GM21723 (cell line): ENCODE results near the gene BAHCC1.

Source experiments
- ATAC-seq: cut with Tn5 transposase; IDR thresholded peaks from one replicate; pipeline ENCODE4 v1.9.1; 2021; ENCODE audit warnings: mild to moderate bottlenecking, moderate library complexity; ENCODE audit not compliant: unreplicated experiment

The BAHCC1 gene

DNA sequence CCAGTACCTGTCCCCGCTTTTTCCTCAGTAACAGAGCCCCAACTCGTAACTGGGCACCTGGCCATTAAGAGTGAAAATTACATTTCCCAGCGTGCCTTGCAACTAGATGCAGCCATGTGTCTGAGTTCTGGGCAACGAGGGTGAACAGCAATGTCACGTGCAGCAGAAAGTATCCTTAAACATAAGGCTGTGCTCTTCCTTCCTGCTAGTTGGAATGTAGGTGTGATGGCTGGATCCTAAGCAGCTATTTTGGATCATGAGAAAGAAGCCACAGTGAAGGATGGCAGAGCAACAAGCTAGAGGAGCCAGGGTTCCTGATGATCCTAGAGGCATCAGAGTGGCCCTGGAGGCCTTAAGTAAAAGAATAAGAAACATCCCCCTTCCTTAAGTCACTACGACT is 81.4 kb downstream of the BAHCC1 start:
- no peak for ATAC-seq

DNA sequence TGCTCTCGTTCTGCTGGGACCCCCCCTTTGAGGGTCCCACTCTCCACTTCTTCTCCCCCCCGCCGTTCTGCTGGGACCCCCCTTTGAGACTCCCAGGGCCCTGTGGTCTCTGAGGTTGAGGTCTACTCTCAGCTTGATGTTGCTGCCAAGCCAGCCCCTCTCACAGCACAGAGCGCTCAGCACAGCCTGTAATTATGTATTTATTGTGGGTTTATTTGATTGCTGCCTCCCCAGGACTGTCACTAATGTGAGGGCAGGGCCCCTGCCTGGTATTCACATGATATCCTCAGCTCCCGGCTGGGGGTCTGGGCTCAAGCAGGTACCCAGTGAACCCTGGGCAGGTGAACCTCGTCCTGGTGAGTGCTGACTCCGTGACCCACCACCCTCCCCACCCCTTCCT is 81.9 kb downstream of the BAHCC1 start:
- ATAC-seq = no peak

DNA sequence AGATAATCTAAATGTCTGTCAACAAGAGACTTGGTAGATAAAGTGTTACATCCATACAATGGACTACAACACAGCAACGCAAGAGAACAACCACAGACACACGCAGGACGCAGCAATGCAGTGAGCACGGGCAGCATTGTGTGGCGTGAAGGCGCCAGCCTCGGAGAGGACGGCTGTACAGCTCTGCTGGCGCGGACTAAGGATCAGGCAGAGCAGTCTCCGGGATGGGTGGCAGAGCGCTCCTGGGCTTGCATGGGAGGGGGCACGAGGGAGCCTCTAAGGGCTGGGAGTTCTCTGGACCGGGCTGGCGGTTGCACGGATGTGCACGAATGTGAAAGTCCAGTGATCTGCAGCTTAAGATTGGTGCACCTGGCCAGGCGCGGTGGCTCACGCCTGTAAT is 82.9 kb downstream of the BAHCC1 start:
- no peak for ATAC-seq

DNA sequence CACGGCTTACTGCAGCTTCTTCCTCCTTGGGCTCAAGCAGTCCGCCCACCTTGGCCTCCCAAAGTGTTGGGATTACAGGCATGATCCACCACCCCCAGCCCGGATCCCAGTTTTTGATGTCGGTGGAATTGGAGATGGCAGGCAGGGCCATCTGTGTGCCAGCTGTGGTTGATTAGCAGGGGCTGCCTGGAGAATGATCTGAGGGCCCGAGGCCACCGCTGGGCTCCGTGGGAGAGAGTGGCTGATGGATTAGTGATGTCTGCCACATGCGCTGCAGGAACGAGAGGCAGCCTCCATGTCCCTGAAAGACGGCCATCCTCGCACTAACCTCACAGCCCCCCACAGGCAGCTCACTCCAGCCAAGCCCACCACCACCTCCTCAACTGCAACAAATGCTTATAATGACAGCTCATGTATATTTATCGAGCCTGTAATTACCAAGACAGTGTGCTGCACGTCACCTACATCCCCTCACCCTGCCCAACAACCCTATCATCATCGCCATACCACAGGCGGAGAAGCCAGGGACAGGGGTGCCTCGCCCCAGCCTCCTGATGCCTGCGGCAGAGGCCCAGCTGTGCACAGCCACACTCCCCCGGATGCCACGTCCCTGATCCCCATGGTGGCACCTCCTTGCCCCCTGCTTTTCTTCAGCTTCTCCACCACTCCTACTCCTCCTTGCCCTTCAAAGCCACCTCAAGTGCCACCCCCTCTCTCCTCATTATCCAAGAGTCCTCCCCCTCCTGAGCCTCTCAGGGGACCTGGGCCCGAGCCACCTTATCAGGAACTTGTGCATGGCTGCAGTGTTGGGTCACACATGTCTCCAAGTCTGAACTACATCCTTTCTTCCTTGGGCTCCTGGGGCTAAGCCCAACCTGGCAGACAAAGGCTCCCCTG is 84.2 kb downstream of the BAHCC1 start:
- no peak for ATAC-seq

DNA sequence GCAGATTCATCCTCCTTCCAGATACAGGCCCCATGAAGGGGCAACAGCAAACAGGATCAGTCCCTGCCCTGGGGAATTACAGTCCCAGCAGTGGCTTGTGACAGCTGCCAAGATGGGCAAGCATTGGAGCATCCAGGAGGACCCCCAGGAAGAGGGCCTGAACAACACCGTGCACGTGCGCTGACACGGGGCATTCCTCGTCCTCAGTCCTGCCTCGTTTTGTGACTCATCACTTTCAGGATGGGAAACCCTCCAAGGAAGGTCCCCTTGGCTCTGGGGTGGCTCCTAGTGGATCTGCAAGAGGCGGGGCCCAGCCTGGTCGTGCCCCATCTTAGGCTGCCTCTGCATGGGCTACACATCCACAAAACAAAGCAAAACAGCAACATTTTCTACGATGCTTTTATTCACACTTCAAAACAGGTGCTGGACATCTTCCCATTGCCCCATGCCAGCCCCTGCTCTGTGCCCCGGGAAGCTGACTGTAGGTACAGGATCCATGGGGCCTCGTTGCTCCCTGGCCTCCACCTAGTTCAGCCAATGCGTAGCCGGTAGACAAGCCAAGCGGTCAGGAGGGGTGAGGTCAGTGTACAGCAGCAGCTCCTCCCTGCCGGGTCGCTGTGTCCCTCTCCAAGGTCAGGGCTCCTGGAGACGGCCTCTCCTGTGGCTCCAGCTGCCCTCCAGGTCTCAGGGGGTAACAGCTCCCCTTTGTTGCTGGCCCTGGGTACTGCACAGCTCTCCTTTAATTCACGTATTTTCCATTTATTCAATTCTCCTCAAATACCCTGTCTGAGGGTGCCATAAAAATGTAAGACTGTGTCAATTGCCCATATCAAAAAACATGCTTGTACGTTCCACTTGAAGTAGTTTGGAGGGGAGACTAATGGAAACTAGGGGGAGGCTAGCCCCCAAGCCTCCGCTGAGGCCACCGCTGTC is 85.1 kb downstream of the BAHCC1 start:
- no peak for ATAC-seq

DNA sequence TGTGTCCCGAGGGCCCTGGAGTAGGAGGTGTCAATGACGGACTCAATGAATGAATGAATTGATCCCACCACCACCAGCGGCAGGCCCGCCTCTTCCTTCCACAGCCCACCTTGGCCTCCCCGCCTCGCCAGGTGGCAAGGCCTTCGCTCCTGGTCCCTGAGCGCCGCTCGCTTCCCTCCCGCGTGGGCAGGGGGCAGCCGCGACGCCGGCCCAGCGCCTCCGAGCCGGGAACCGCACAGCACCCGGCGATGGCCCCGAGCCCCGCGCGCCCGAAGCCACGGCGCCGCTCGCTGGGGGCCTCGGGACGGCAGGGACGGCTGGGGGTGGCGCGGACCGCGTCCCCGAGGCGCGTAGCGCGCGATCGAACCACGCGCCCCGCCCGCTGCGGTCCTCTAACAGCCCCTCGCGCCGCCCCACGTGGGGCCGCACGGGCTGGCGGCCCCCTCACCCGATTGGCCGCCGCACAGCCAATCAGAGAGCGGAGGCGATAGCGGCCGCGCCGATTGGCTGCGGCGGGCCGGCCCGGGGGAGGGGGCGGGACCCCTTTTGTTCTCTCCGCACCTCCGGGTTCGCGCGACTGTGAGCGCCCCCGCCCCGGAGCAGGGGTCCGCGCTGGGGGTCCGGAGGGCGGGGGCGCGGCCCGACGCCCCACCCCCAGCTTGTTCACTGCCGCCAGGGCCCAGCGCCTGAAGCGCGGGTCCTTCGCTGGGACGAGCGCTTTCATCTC is 86.0 kb downstream of the BAHCC1 start:
- no peak for ATAC-seq

DNA sequence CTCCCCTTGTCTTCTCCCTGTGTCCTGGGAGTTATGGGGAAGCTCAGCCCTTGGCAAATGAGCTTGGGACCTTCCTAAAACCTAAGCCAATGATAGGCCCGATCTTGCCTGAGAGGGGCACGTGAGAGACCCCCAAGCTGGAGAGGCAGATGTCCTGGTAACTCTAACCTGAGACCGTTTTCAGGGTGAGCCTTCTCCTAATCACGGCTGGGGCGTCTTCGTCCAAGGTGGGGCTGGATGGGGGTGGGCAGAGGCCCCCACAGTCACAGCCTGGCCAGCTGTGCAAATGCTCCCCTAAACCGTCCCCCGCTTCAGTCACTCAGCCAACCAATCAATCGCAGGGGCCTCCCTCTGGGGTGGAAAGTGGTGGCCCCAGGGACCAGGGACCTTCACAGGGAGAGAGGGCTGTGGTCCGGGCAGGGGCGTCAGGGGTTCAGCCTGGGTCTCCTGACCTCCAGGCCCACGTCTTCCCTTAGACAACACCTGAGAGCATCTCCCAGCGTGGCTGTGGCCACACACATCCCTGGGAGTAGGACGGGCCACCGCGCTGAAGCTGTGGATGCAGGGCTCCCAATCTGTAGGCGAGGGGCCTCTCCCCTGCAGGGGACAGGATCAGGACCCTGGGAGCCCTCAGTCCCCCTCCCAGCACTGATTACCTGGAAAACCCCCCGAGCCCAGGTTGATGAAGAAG is 86.7 kb downstream of the BAHCC1 start:
- ATAC-seq = no peak

DNA sequence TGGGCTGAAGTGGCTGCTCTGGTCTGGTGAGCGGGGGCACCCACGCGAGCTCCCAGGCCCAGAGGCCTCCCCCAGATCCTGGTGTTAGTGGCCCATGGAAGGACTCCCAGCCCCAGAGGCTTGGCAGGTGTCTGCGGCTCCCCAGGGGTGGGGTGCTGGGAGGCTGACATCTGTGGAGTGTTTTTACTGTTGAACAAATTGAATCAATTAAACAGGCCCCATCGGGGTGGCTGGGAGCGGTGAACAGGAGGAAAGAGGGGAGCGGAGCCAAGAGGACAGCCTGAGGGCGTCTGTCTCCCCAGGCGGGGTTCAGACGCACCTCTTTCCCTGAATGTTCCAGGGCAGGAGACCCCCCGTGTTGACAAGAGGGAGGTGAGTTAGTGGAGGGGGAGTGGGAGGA is 87.4 kb downstream of the BAHCC1 start:
- ATAC-seq = no peak

DNA sequence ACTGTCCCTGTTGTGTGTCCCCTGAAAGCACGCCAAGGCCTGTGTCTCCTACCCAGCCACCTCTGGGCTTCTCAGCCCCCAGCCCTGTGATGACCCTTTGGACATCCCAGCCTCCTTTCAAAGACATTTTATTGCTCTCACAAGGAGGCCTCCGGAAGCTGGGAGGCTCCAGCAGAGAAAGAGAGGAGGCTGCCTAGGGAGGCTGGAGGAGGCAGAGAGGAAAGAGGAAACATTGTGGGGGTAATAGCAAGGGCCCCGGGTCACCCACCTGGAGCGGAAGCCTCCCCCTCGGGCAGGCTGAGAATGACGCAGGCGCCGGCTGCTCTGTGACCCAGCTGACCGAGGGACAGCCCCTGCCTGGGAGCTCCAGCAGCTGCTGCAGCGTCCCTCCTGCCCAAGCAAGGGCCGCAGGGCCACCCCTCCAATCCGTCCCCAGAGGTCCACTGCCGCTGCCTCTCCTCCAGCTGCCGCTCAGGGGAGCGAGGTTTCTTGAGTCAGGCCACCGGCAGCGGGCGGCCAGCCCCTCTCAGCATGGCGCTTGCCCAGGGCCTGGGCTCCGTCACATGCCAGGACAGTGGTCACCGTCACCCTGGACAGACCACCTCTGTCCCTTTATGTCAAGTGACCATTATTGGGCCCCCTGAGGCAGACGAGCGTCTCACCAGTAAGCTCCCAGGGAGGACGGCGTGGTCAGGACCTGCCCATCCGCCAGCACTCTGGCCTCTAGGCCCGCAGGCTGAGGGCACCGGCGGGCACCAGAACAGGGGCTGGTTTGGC is 88.0 kb downstream of the BAHCC1 start:
- no peak for ATAC-seq

DNA sequence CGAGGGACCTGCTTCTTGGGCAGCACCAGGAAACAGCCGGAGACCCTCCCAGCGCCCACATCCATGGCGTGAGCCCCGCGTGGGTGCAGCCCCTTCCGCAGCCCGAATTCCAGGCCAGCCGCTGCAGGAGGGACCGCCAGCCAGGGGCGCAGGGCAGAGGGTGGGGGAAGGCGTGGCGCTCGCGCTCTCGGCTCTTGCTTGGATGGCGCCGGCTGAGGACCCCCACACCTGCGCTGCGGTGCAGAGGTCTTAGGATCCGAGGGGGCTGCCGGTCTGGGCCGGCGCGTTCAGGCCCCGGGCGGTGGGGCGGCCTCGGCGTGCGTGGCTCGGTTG is 88.6 kb downstream of the BAHCC1 start:
- ATAC-seq = no peak

DNA sequence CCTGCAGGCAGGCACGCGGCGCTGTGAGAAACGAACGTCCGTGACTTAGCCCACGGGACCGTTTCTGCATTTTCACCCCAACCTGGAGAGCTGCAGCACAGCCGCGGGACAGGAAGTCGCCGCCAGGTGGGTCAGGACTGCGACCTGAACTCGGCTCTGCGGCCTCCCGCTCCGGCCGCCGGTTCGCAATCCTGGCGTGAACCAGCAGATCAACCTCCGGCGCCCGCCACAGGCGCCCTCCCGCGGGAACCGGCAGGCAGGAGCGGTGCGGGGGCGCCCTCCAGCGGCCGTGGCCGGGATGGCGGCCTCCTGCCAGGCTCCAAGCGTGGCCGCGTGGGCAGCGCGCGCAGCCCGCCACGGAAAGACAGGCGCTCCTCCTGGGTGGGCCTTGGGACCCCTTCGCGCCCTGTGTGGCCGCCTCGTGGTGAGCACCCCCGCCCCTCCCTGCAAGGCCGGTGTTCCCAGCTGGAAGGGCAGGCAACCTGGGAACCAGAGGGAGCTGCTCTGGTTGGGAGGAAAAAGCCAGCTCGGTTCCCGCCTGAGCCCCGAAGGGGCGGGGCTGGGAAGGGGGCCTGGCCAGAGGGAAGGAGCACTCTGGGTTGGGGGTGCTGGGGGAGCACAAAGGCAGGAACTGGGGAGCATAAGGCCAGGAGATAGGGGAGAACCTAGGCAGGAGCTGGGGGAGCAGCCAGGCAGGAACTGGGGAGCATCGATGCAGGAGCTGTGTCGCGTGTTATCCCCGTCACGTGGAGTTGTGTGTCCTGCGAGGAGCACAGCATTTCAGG is 89.1 kb downstream of the BAHCC1 start:
- peak; percentile 54 for ATAC-seq

DNA sequence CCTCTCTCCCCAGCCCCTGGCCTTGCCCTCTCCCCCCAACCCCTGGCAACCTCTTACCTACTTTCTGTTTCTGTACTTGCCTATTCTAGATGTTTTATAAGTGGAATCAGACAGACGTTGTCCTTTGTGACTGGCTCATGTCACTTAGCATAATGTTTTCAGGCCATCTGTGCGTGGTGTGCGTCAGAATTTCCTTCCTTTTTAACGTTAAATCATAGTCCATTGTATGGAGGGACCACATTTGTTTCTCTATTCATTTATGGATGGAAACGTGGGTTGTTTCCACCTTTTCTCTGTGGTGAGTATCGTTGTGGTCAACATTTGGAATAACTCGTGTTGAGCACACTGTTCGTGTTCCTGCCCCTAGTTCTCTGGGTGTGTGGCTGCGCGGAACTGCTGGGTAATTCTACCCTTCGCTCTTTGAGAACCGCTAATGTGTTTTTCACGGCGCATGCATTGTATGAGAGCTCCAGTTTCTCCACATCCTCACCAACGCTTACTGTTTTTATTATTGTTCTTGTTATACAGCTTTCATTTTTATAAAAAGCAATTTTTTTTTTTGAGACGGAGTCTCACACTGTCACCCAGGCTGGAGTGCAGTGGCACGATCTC is 91.0 kb downstream of the BAHCC1 start:
- ATAC-seq = no peak

DNA sequence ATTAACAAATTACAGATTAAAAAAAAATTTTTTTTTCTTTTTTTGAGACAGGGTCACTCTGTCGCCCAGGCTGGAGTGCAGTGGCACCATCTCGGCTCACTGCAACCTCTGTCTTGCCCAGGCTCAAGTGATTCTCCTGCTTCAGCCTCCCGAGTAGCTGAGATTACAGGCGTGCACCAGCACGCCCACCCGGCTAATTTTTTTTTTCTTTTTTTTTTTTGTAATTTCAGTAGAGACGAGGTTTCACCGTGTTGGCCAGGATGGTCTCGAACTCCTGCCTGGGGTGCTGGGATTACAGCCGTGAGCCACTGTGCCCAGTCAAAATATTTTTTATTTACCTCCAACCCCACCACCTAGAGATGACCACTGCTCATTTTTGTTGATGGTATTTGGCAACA is 91.8 kb downstream of the BAHCC1 start:
- no peak for ATAC-seq

DNA sequence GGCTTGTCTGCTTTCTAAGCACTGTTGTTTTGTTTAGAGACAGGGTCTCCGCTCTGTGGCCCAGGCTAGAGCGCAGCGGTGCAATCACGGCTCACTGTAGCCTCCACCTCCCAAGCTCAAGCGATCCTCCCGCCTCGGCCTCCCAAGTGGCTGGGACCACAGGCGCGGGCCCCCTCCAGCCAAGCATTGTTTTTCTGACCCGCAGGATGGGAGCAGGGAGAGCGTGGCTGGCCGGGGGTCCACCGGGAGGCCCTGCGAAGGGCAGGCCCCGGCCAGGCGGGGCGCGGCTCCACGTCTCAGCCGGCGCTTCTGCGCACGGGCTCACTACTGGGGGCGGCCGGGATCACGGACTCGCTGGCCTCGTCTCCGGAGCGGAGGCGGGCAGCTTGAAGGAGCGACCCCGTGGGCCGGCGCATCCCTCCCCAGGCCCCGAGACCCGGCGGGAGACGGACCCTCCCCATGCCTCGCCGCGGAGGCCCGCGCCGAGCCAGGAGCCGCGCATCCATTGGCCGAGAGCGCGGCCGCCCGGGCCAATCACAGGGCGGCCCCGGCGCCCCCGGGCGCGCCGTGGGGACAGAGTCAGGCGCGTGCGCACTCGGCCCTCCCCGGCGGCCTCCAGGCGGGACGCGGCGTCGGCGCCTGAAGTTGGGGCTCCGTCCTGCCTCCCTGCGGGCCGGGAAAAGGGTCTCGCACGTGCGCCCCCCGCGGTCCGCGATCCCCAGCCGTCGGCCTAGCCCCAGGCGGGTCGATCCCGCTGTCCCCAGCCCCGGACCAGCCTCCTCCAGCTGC is 92.4 kb downstream of the BAHCC1 start:
- ATAC-seq = peak; percentile 46

DNA sequence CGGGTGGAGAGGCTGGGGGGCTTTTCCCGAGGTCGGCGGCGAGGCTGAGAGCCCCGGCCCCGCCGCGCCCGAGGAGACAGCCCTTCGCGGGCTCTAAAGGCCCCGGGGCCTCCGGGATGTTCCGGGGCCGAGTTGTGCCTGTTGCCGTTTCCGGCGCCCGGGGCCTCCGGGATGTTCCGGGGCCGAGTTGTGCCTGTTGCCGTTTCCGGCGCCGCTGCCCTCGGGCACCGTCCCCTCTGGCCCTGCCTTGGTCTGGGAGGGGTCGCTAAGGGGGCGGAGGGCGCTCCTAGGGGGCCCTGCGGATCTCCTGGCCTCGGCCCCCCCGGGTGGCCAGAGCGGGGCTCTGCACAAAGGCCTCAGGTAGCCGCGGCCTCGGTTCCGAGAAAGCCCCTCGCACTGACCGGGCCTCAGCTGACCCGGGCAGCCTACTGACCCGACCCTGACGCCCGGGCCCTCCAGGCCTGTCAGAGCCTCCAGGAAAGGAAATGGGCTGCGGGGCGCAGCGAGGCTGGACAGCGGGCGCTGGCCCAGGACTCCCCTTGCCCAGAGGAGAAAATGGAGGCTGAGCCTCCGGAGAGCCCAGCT is 93.1 kb downstream of the BAHCC1 start:
- ATAC-seq = peak; percentile 28

DNA sequence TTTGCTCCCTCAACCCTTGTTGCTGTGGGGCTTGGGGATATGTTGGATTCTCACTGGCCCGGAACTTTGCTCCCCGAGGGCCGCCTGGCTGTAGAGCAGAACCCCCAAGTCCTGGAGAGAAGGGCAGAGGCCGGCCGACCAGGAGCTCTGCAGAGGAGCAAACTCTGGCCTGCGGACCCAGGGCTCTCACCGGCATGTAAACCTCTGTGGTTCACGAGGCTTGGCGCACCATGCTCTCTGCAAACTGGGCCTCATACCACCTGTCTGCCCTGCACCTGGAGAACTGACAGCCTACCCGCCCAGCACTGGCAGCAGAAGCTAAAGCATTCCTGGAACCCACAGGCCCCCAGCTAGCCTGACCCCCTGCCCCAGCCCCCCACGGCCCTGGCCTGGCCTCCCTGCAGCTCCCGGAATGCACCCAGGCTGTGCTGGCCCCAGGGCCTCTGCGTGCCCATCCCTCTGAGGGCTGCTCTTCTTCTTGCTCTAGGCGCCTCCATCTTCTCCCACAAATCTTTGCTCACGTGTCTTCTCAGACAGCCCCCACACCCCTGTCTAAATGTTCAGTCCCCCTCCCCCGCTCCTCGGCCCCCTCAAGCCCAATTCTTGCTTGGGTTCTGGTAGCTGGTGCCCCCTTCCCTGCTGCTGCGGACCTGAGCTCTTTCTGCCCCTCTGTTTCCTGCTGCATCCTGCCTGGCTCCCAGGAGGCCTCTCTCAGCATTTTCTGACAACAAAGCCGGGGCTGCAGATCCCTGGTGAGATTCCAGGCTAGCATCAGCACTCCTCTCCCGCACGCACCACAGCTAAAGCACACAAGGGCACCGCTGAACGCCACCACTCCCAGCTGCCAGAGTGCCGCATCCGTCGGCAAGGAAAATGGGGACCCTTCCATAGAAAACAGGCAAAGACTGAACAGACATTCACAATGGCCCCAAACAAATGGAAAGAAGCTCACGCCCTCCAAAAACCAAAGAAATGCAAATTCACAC is 94.0 kb downstream of the BAHCC1 start:
- ATAC-seq = no peak
